ENCODE results near the gene CLCN3.

GRCh38 chr4:169658975-169659715, 38.8 kb downstream of the CLCN3 start:
- TF ChIP-seq CTCF (IDR thresholded peaks at IDR 0.05) (no peak), POLR2A (IDR thresholded peaks at IDR 0.05) (no peak)
